Activated gamma-delta T cell treated with anti-CD3 and anti-CD28 coated beads, Interleukin-2, amount 50 U/mL, for 16 hours (primary cell): Measurements from ENCODE around the gene CSE1L.
"Not testable (repeated sequence)": the region's sequence is repeated elsewhere in the genome, so short reads cannot be mapped to it uniquely, and the experiment has no call there.

Experiments
- DNase-seq: peaks from one replicate; pipeline ENCODE4 v3.0.0-alpha.2; 2020; ENCODE audit warnings: low read depth

Gene CSE1L

GRCh38 chr20:49063279-49063678, 17.2 kb downstream of the CSE1L start:
- DNase-seq = no peak

GRCh38 chr20:49074521-49074920, 28.4 kb downstream of the CSE1L start:
- DNase-seq = no peak

GRCh38 chr20:49078310-49078709, 32.2 kb downstream of the CSE1L start:
- no peak for DNase-seq

- DNase-seq = not testable (repeated sequence)
Measured at GRCh38 chr20:49082295-49082694, 36.2 kb downstream of the CSE1L start.

- DNase-seq = no peak
Measured at GRCh38 chr20:49091104-49091503, 45.0 kb downstream of the CSE1L start.

- no peak for DNase-seq
Measured at GRCh38 chr20:49091762-49092161, 45.6 kb downstream of the CSE1L start.

GRCh38 chr20:49096203-49096730, 50.2 kb downstream of the CSE1L start:
- DNase-seq = no peak

GRCh38 chr20:49097159-49097558, 51.0 kb downstream of the CSE1L start:
- DNase-seq = no peak

GRCh38 chr20:49098136-49098535, 52.0 kb downstream of the CSE1L start:
- DNase-seq = no peak

- DNase-seq = no peak
Measured at GRCh38 chr20:49099011-49099410, 52.9 kb downstream of the CSE1L start.

- not testable (repeated sequence) for DNase-seq
Measured at GRCh38 chr20:49100292-49100691, 54.2 kb downstream of the CSE1L start.

- no peak for DNase-seq
Measured at GRCh38 chr20:49100972-49101371, 54.9 kb downstream of the CSE1L start.

- DNase-seq = no peak
Measured at GRCh38 chr20:49103019-49103418, 56.9 kb downstream of the CSE1L start.

- no peak for DNase-seq
Measured at GRCh38 chr20:49103647-49104364, 57.7 kb downstream of the CSE1L start.

GRCh38 chr20:49104365-49104648, 58.2 kb downstream of the CSE1L start:
- DNase-seq = no peak

- DNase-seq = not testable (repeated sequence)
Measured at GRCh38 chr20:49104979-49105547, 59.0 kb downstream of the CSE1L start.

GRCh38 chr20:49106328-49106727, 60.2 kb downstream of the CSE1L start:
- DNase-seq = no peak

- no peak for DNase-seq
Measured at GRCh38 chr20:49110767-49111694, 64.9 kb downstream of the CSE1L start.

- DNase-seq = no peak
Measured at GRCh38 chr20:49112596-49113274, 66.6 kb downstream of the CSE1L start.

- no peak for DNase-seq
Measured at GRCh38 chr20:49115564-49115963, 69.5 kb downstream of the CSE1L start.

GRCh38 chr20:49118307-49118706, 72.2 kb downstream of the CSE1L start:
- DNase-seq = no peak

- no peak for DNase-seq
Measured at GRCh38 chr20:49119988-49120387, 73.9 kb downstream of the CSE1L start.
